Measurements from ENCODE around the gene EVI5.
"Not testable (repeated sequence)": the region's sequence is repeated elsewhere in the genome, so short reads cannot be mapped to it uniquely, and the experiment has no call there.

EVI5 gene

GRCh38 chr1:92691925-92692324 is 93.0 kb downstream of the EVI5 start:
- Histone ChIP-seq H3K36me3 (ENCODE audit: insufficient read depth, low read length) (peaks cover 21% of the 10 kb centered on the region), H3K27me3 (ENCODE audit: insufficient read depth, low read length) (no peaks in the 10 kb centered on the region), H3K4me1 (ENCODE audit: insufficient read depth, low read length) (no peaks in the 10 kb centered on the region), H3K9me3 (ENCODE audit: low read length) (no peaks in the 10 kb centered on the region), H3K4me3 (ENCODE audit: low read length) (no peak overlapping the region), H2AFZ (ENCODE audit: low read depth, low read length) (no peak overlapping the region)

GRCh38 chr1:92690212-92690906 is 94.5 kb downstream of the EVI5 start:
- no peaks in the 10 kb centered on the region for H3K9me3 ChIP-seq (ENCODE audit: low read length)
- H3K36me3 ChIP-seq (ENCODE audit: insufficient read depth, low read length) = peaks cover 21% of the 10 kb centered on the region
- no peaks in the 10 kb centered on the region for H3K4me1 ChIP-seq (ENCODE audit: insufficient read depth, low read length)
- H3K4me3 ChIP-seq (ENCODE audit: low read length) = no peak overlapping the region
- H3K27me3 ChIP-seq (ENCODE audit: insufficient read depth, low read length) = no peaks in the 10 kb centered on the region
- no peak overlapping the region for H2AFZ ChIP-seq (ENCODE audit: low read depth, low read length)

GRCh38 chr1:92679980-92680379 is 104.9 kb downstream of the EVI5 start:
- Histone ChIP-seq H3K27me3 (ENCODE audit: insufficient read depth, low read length) (no peaks in the 10 kb centered on the region), H2AFZ (ENCODE audit: low read depth, low read length) (no peak overlapping the region)

GRCh38 chr1:92663775-92664174 is 121.1 kb downstream of the EVI5 start:
- H3K4me1 ChIP-seq (ENCODE audit: insufficient read depth, low read length) = no peaks in the 10 kb centered on the region
- peaks cover 4% of the 10 kb centered on the region for H3K9me3 ChIP-seq (ENCODE audit: low read length)
- H3K4me3 ChIP-seq (ENCODE audit: low read length) = no peak overlapping the region
- no peaks in the 10 kb centered on the region for H3K27me3 ChIP-seq (ENCODE audit: insufficient read depth, low read length)
- H3K36me3 ChIP-seq (ENCODE audit: insufficient read depth, low read length) = peaks cover 4% of the 10 kb centered on the region
- H2AFZ ChIP-seq (ENCODE audit: low read depth, low read length) = no peak overlapping the region

More at GRCh38 chr1:92679980-92680379, 104.9 kb downstream of the EVI5 start:
- Histone ChIP-seq H3K4me3 (ENCODE audit: low read length) (no peak overlapping the region), H3K36me3 (ENCODE audit: insufficient read depth, low read length) (peaks cover 19% of the 10 kb centered on the region), H3K9me3 (ENCODE audit: low read length) (no peaks in the 10 kb centered on the region), H3K4me1 (ENCODE audit: insufficient read depth, low read length) (no peaks in the 10 kb centered on the region)

GRCh38 chr1:92662048-92662447 is 122.9 kb downstream of the EVI5 start:
- no peak overlapping the region for H2AFZ ChIP-seq (ENCODE audit: low read depth, low read length)
- no peak overlapping the region for H3K4me3 ChIP-seq (ENCODE audit: low read length)
- H3K4me1 ChIP-seq (ENCODE audit: insufficient read depth, low read length) = no peaks in the 10 kb centered on the region
- peaks cover 5% of the 10 kb centered on the region for H3K36me3 ChIP-seq (ENCODE audit: insufficient read depth, low read length)
- peaks cover 9% of the 10 kb centered on the region for H3K9me3 ChIP-seq (ENCODE audit: low read length)
- no peaks in the 10 kb centered on the region for H3K27me3 ChIP-seq (ENCODE audit: insufficient read depth, low read length)

- no peak overlapping the region for H3K4me3 ChIP-seq (ENCODE audit: low read length)
- H3K36me3 ChIP-seq (ENCODE audit: insufficient read depth, low read length) = peaks cover 3% of the 10 kb centered on the region
- no peaks in the 10 kb centered on the region for H3K4me1 ChIP-seq (ENCODE audit: insufficient read depth, low read length)
- H2AFZ ChIP-seq (ENCODE audit: low read depth, low read length) = no peak overlapping the region
- H3K9me3 ChIP-seq (ENCODE audit: low read length) = peaks cover 21% of the 10 kb centered on the region
- H3K27me3 ChIP-seq (ENCODE audit: insufficient read depth, low read length) = no peaks in the 10 kb centered on the region
Observed at GRCh38 chr1:92657701-92658100, 127.2 kb downstream of the EVI5 start.

GRCh38 chr1:92655197-92655801 is 129.6 kb downstream of the EVI5 start:
- H3K36me3 ChIP-seq (ENCODE audit: insufficient read depth, low read length) = peaks cover 3% of the 10 kb centered on the region
- H3K9me3 ChIP-seq (ENCODE audit: low read length) = peaks cover 21% of the 10 kb centered on the region
- no peak overlapping the region for H2AFZ ChIP-seq (ENCODE audit: low read depth, low read length)
- no peak overlapping the region for H3K4me3 ChIP-seq (ENCODE audit: low read length)
- H3K4me1 ChIP-seq (ENCODE audit: insufficient read depth, low read length) = no peaks in the 10 kb centered on the region
- no peaks in the 10 kb centered on the region for H3K27me3 ChIP-seq (ENCODE audit: insufficient read depth, low read length)

- Histone ChIP-seq H3K9me3 (ENCODE audit: low read length) (peaks cover 21% of the 10 kb centered on the region), H3K36me3 (ENCODE audit: insufficient read depth, low read length) (peaks cover 3% of the 10 kb centered on the region), H3K4me3 (ENCODE audit: low read length) (no peak overlapping the region), H3K4me1 (ENCODE audit: insufficient read depth, low read length) (no peaks in the 10 kb centered on the region), H2AFZ (ENCODE audit: low read depth, low read length) (no peak overlapping the region), H3K27me3 (ENCODE audit: insufficient read depth, low read length) (no peaks in the 10 kb centered on the region)
Observed at GRCh38 chr1:92653605-92654381, 131.1 kb downstream of the EVI5 start.

GRCh38 chr1:92640686-92641085 is 144.2 kb downstream of the EVI5 start:
- H3K36me3 ChIP-seq (ENCODE audit: insufficient read depth, low read length); H3K4me1 ChIP-seq (ENCODE audit: insufficient read depth, low read length); H3K27me3 ChIP-seq (ENCODE audit: insufficient read depth, low read length); H3K4me3 ChIP-seq (ENCODE audit: low read length); H3K9me3 ChIP-seq (ENCODE audit: low read length); H2AFZ ChIP-seq (ENCODE audit: low read depth, low read length): not testable (repeated sequence)

GRCh38 chr1:92638498-92638897 is 146.4 kb downstream of the EVI5 start:
- no peaks in the 10 kb centered on the region for H3K4me1 ChIP-seq (ENCODE audit: insufficient read depth, low read length)
- peaks cover 4% of the 10 kb centered on the region for H3K9me3 ChIP-seq (ENCODE audit: low read length)
- no peak overlapping the region for H2AFZ ChIP-seq (ENCODE audit: low read depth, low read length)
- H3K4me3 ChIP-seq (ENCODE audit: low read length) = no peak overlapping the region
- H3K27me3 ChIP-seq (ENCODE audit: insufficient read depth, low read length) = no peaks in the 10 kb centered on the region
- peaks cover 9% of the 10 kb centered on the region for H3K36me3 ChIP-seq (ENCODE audit: insufficient read depth, low read length)

- not testable (repeated sequence) for H3K4me1 ChIP-seq (ENCODE audit: insufficient read depth, low read length); H3K36me3 ChIP-seq (ENCODE audit: insufficient read depth, low read length); H3K9me3 ChIP-seq (ENCODE audit: low read length); H3K4me3 ChIP-seq (ENCODE audit: low read length); H3K27me3 ChIP-seq (ENCODE audit: insufficient read depth, low read length); H2AFZ ChIP-seq (ENCODE audit: low read depth, low read length)
Observed at GRCh38 chr1:92635203-92635602, 149.7 kb downstream of the EVI5 start.

- Histone ChIP-seq H3K4me1 (ENCODE audit: insufficient read depth, low read length) (no peaks in the 10 kb centered on the region), H2AFZ (ENCODE audit: low read depth, low read length) (no peak overlapping the region)
Observed at GRCh38 chr1:92623187-92623778, 161.6 kb downstream of the EVI5 start.

More at GRCh38 chr1:92623187-92623778, 161.6 kb downstream of the EVI5 start:
- Histone ChIP-seq H3K9me3 (ENCODE audit: low read length) (no peaks in the 10 kb centered on the region), H3K4me3 (ENCODE audit: low read length) (no peak overlapping the region), H3K27me3 (ENCODE audit: insufficient read depth, low read length) (no peaks in the 10 kb centered on the region), H3K36me3 (ENCODE audit: insufficient read depth, low read length) (peaks cover under 1% of the 10 kb centered on the region)
